Gastroesophageal sphincter (tissue), 3 donors: ENCODE results near the gene BTF3L4.

Experiments
- POLR2A ChIP-seq, 2 donors: fragments of 450-650 bp; IDR thresholded peaks; one replicate each; pipeline ENCODE4 v1.6.1; 2017; ENCODE audit warnings: antibody characterized with exemption in 2 of 2, mild to moderate bottlenecking in 2 of 2, moderate library complexity in 1 of 2
- POLR2AphosphoS5 ChIP-seq: sonication (generic); formaldehyde crosslinking; IDR thresholded peaks from one replicate; pipeline ENCODE4 v1.6.1; 2017; ENCODE audit warnings: antibody characterized with exemption
- TF ChIP-seq, protein P1 (sequence below), 4 experiments: fragments of 200-600 bp in 2 of 4; fragments of 450-650 bp in 2 of 4; sonication (generic) in 1 of 4; IDR thresholded peaks; one replicate each; pipeline ENCODE4 v1.5.1; 2017 to 2019; ENCODE audit warnings: antibody characterized with exemption in 4 of 4, mild to moderate bottlenecking in 2 of 4, moderate library complexity in 2 of 4

- TF ChIP-seq, protein P1, sequence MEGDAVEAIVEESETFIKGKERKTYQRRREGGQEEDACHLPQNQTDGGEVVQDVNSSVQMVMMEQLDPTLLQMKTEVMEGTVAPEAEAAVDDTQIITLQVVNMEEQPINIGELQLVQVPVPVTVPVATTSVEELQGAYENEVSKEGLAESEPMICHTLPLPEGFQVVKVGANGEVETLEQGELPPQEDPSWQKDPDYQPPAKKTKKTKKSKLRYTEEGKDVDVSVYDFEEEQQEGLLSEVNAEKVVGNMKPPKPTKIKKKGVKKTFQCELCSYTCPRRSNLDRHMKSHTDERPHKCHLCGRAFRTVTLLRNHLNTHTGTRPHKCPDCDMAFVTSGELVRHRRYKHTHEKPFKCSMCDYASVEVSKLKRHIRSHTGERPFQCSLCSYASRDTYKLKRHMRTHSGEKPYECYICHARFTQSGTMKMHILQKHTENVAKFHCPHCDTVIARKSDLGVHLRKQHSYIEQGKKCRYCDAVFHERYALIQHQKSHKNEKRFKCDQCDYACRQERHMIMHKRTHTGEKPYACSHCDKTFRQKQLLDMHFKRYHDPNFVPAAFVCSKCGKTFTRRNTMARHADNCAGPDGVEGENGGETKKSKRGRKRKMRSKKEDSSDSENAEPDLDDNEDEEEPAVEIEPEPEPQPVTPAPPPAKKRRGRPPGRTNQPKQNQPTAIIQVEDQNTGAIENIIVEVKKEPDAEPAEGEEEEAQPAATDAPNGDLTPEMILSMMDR (IDR thresholded peaks at IDR 0.05): no peak
- TF ChIP-seq POLR2A (IDR thresholded peaks at IDR 0.05) (no peak), POLR2AphosphoS5 (no peak)
Observed at GRCh38 chr1:52037402-52037814, 18.7 kb upstream of the BTF3L4 start.
